HCT116 (cell line): ENCODE data around the gene FAM13C. TPM values are rescaled to one million over a fixed set of nuclear protein-coding genes. Genes with fewer than 3 reads are reported as not detected.

ENCODE experiments used
- ATAC-seq: fragments of 200-7000 bp; cut with Tn5 transposase; 2 replicates; pipeline ENCODE4 v1.9.1; 2020; ENCODE audit warnings: mild to moderate bottlenecking, moderate library complexity
- BruUV-seq: library from RNA; stranded (reverse); fragments of 400-500 nt; replicated peaks from 2 replicates; lab custom pipeline; 2021; lab: Mats Ljungman, UMichigan
- CTCF ChIA-PET: fragments of 300-600 bp; sonication (Branson Sonifier 250); formaldehyde crosslinking; loops from one replicate; lab custom pipeline; 2021; ENCODE audit warnings: antibody characterized with exemption; lab: Charles Lee
- POLR2A ChIA-PET: fragments of 300-600, 350-600 bp; sonication (Branson Sonifier 250); formaldehyde crosslinking; loops from one replicate; lab custom pipeline; 2021; ENCODE audit warnings: antibody characterized with exemption; lab: Charles Lee
- RAD21 ChIA-PET, 2 experiments: fragments of 300-600 bp; sonication (Branson Sonifier 250); formaldehyde crosslinking; loops; one replicate each; lab custom pipeline; 2023; ENCODE audit warnings: low total read pairs in 2 of 2; ENCODE audit not compliant: uncharacterized antibody in 2 of 2, unreplicated experiment in 2 of 2, low non-redundant PET in 1 of 2; lab: Charles Lee
- DNase-seq: peaks from one replicate; pipeline ENCODE4 v3.0.0-alpha.2; 2010; ENCODE audit warnings: low read depth, low spot score
- H2AFZ ChIP-seq: fragments of 200-600 bp; shearing (Covaris generic), sonication (generic); 2 replicates; pipeline ENCODE4 v1.6.1; 2017; ENCODE audit warnings: low read depth, mixed run types, mixed read lengths, antibody characterized with exemption, low read length; ENCODE audit not compliant: poor library complexity, severe bottlenecking
- H3K27ac ChIP-seq: 2 replicates; pipeline ENCODE4 v1.5.1; 2012; ENCODE audit warnings: low read depth, low read length
- H3K27me3 ChIP-seq: fragments of 200-600 bp; sonication (generic); 2 replicates; pipeline ENCODE4 v1.6.1; 2016; ENCODE audit warnings: mixed run types, low read length, mixed read lengths; ENCODE audit not compliant: insufficient read depth
- H3K36me3 ChIP-seq, 2 experiments: fragments of 200-500 bp in 1 of 2; fragments of 200-600 bp in 1 of 2; sonication (Bioruptor generic) in 1 of 2; sonication (generic) in 1 of 2; 2 replicates each; pipeline versions ENCODE4 v1.5.1 to v1.6.1; 2014 to 2016; ENCODE audit warnings: low read length in 2 of 2, inconsistent platforms in 1 of 2, mixed read lengths in 1 of 2, mixed run types in 1 of 2; ENCODE audit not compliant: insufficient read depth in 2 of 2, control insufficient read depth in 1 of 2
- H3K4me1 ChIP-seq, 2 experiments: fragments of 200-600 bp in 1 of 2; sonication (generic) in 1 of 2; 2 replicates each; pipeline versions ENCODE4 v1.5.1 to v1.6.1; 2012 to 2017; ENCODE audit warnings: low read length in 2 of 2, inconsistent platforms in 1 of 2, mild to moderate bottlenecking in 1 of 2, mixed read lengths in 1 of 2, mixed run types in 1 of 2, moderate library complexity in 1 of 2; ENCODE audit not compliant: insufficient read depth in 2 of 2, control insufficient read depth in 1 of 2
- H3K4me2 ChIP-seq: fragments of 200-600 bp; sonication (generic); 2 replicates; pipeline ENCODE4 v1.6.1; 2017; ENCODE audit warnings: mixed run types, low read length, mixed read lengths
- H3K4me3 ChIP-seq, 2 experiments: fragments of 200-600 bp in 1 of 2; sonication (generic) in 1 of 2; replicated peaks in 1 of 2; 2 replicates each; pipeline ENCODE4 v1.5.1; 2011 to 2016; ENCODE audit warnings: low read length in 2 of 2, control low read depth in 1 of 2, low read depth in 1 of 2, mild to moderate bottlenecking in 1 of 2, mixed read lengths in 1 of 2, mixed run types in 1 of 2
- H3K79me2 ChIP-seq: fragments of 200-600 bp; sonication (generic); 2 replicates; pipeline ENCODE4 v1.6.1; 2017; ENCODE audit warnings: mild to moderate bottlenecking, mixed run types, low read length, moderate library complexity, mixed read lengths; ENCODE audit not compliant: insufficient read depth
- H3K9ac ChIP-seq: fragments of 200-600 bp; sonication (generic); 2 replicates; pipeline ENCODE4 v1.6.1; 2016; ENCODE audit warnings: low read length, mixed read lengths
- H3K9me2 ChIP-seq: fragments of 200-600 bp; sonication (generic), shearing (Covaris generic); 2 replicates; pipeline ENCODE4 v1.6.1; 2017; ENCODE audit warnings: mixed run types, mild to moderate bottlenecking, moderate library complexity; ENCODE audit not compliant: insufficient read depth
- H3K9me3 ChIP-seq, 2 experiments: fragments of 200-500 bp in 1 of 2; fragments of 200-600 bp in 1 of 2; sonication (Bioruptor generic) in 1 of 2; sonication (generic) in 1 of 2; 2 replicates each; pipeline ENCODE4 v1.6.1; 2014 to 2017; ENCODE audit warnings: low read length in 2 of 2, mixed read lengths in 2 of 2, inconsistent platforms in 1 of 2, low read depth in 1 of 2, mild to moderate bottlenecking in 1 of 2, mixed run types in 1 of 2, moderate library complexity in 1 of 2; ENCODE audit not compliant: control insufficient read depth in 1 of 2, insufficient read depth in 1 of 2
- H4K20me1 ChIP-seq: fragments of 200-600 bp; sonication (generic), shearing (Covaris generic); 2 replicates; pipeline ENCODE4 v1.6.1; 2017; ENCODE audit warnings: mixed run types, mild to moderate bottlenecking, moderate library complexity; ENCODE audit not compliant: insufficient read depth
- CBX3 ChIP-seq: IDR thresholded peaks from 2 replicates; pipeline ENCODE4 v1.6.1; 2012; ENCODE audit warnings: low read depth
- CEBPB ChIP-seq: IDR thresholded peaks from 2 replicates; pipeline ENCODE4 v1.6.1; 2012; ENCODE audit warnings: low read depth
- ELF1 ChIP-seq: IDR thresholded peaks from 2 replicates; pipeline ENCODE4 v1.6.1; 2012; ENCODE audit warnings: low read depth, borderline replicate concordance
- EZH2 ChIP-seq: fragments of 200-600 bp; sonication (generic); IDR thresholded peaks from 2 replicates; pipeline ENCODE4 v1.6.1; 2017; ENCODE audit warnings: antibody characterized with exemption, mixed run types
- EZH2phosphoT487 ChIP-seq: fragments of 200-600 bp; IDR thresholded peaks from 2 replicates; pipeline ENCODE4 v1.6.1; 2018; ENCODE audit warnings: antibody characterized with exemption, borderline replicate concordance
- FOSL1 ChIP-seq: IDR thresholded peaks from 2 replicates; pipeline ENCODE4 v1.6.1; 2012; ENCODE audit warnings: low read depth
- RAD21 ChIP-seq: IDR thresholded peaks from 2 replicates; pipeline ENCODE4 v1.6.1; 2012; ENCODE audit warnings: low read depth, mild to moderate bottlenecking
- REST ChIP-seq: IDR thresholded peaks from 2 replicates; pipeline ENCODE4 v1.6.1; 2012; ENCODE audit warnings: low read depth
- SIN3A ChIP-seq: IDR thresholded peaks from 2 replicates; pipeline ENCODE4 v1.6.1; 2012; ENCODE audit warnings: low read depth
- SP1 ChIP-seq: IDR thresholded peaks from 2 replicates; pipeline ENCODE4 v1.6.1; 2012; ENCODE audit warnings: low read depth
- TCF7L2 ChIP-seq: IDR thresholded peaks from 2 replicates; pipeline ENCODE4 v1.7.0; 2011; ENCODE audit warnings: borderline replicate concordance, inconsistent platforms; ENCODE audit not compliant: insufficient read depth, insufficient read length; ENCODE audit errors: extremely low read depth
- YY1 ChIP-seq: IDR thresholded peaks from 2 replicates; pipeline ENCODE4 v1.6.1; 2011; ENCODE audit warnings: low read length, low read depth, moderate library complexity, mild to moderate bottlenecking; ENCODE audit not compliant: insufficient replicate concordance; ENCODE audit errors: extremely low read depth
- ZBTB33 ChIP-seq: IDR thresholded peaks from 2 replicates; pipeline ENCODE4 v1.6.1; 2011; ENCODE audit warnings: mild to moderate bottlenecking, low read length, moderate library complexity; ENCODE audit not compliant: insufficient replicate concordance; ENCODE audit errors: extremely low read depth
- ZFX ChIP-seq: fragments of 450-650 bp; IDR thresholded peaks from 2 replicates; pipeline ENCODE4 v1.6.1; 2017
- intact Hi-C: fragments of 100-400 bp; cut with micrococcal nuclease; formaldehyde crosslinking; loops from 2 replicates; pipeline ENCODE4 v1.10.0; 2022
- total RNA-seq: library from RNA; stranded (reverse); gene quantifications from one replicate; pipeline ENCODE4 v1.2.1, GENCODE V29; 2021; ENCODE audit not compliant: unreplicated experiment
- TF ChIP-seq, protein P1 (sequence below): IDR thresholded peaks from 2 replicates; pipeline ENCODE4 v1.6.1; 2012
- TF ChIP-seq, protein P2 (sequence below), 3 experiments: fragments of 200-600 bp in 1 of 3; sonication (generic) in 1 of 3; IDR thresholded peaks in 2 of 3; conservative IDR thresholded peaks in 1 of 3; 2 replicates each; pipeline ENCODE4 v1.5.1; 2012 to 2017; ENCODE audit warnings: low read depth in 2 of 3, low read length in 2 of 3, antibody characterized with exemption in 1 of 3, borderline replicate concordance in 1 of 3, control low read depth in 1 of 3, mild to moderate bottlenecking in 1 of 3, mixed read lengths in 1 of 3, mixed run types in 1 of 3, moderate library complexity in 1 of 3; ENCODE audit not compliant: insufficient read depth in 1 of 3
- TF ChIP-seq, protein P3 (sequence below): IDR thresholded peaks from 2 replicates; pipeline ENCODE4 v1.6.1; 2012

The FAM13C gene
- total RNA-seq, 1 experiment from 2014 or later = 0.42 TPM

- TF ChIP-seq, protein P1, sequence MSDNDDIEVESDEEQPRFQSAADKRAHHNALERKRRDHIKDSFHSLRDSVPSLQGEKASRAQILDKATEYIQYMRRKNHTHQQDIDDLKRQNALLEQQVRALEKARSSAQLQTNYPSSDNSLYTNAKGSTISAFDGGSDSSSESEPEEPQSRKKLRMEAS = no peak
- TF ChIP-seq YY1 = no peak
- TF ChIP-seq, protein P2, sequence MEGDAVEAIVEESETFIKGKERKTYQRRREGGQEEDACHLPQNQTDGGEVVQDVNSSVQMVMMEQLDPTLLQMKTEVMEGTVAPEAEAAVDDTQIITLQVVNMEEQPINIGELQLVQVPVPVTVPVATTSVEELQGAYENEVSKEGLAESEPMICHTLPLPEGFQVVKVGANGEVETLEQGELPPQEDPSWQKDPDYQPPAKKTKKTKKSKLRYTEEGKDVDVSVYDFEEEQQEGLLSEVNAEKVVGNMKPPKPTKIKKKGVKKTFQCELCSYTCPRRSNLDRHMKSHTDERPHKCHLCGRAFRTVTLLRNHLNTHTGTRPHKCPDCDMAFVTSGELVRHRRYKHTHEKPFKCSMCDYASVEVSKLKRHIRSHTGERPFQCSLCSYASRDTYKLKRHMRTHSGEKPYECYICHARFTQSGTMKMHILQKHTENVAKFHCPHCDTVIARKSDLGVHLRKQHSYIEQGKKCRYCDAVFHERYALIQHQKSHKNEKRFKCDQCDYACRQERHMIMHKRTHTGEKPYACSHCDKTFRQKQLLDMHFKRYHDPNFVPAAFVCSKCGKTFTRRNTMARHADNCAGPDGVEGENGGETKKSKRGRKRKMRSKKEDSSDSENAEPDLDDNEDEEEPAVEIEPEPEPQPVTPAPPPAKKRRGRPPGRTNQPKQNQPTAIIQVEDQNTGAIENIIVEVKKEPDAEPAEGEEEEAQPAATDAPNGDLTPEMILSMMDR (IDR thresholded peaks at IDR 0.05 in 2 of 3, conservative IDR thresholded peaks at IDR 0.05 in 1 of 3; ENCODE audit: borderline replicate concordance in 1 of 3, insufficient read depth in 1 of 3, low read depth in 2 of 3, low read length in 2 of 3) = no peak
Measured at GRCh38 chr10:59363446-59363958, 1.2 kb upstream of the FAM13C start (continued).

DNA sequence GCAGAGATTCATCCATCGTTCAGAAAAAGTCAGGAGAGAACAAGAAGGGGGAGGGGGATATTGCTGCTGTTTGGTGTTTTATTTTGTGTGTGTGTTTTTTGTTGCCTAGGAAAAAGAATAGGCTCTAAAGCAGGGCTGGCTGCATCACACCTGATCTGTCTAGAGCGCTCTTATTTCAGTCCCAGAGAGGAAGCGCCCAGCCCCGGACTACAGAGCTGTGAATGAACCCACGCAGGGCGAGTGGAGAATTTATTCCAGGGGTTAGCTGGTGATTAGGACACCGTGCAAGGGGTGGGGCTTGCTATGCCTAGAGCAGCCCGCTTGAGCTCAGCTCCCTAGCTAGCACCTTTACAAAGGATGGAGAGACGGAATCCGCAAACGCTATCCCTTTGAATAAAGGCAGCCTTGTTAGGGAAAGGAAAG, 621 bp upstream of the FAM13C start:
- RAD21 ChIA-PET = no interaction called here
- H3K4me2 ChIP-seq = no peak overlapping the region
- no peaks in the 10 kb centered on the region for H3K9me2 ChIP-seq
- no peak overlapping the region for H3K27ac ChIP-seq
- POLR2A ChIA-PET = no interaction called here
- H3K4me3 ChIP-seq = no peak overlapping the region
- CTCF ChIA-PET = no interaction called here
- H3K9ac ChIP-seq = no peak overlapping the region
- no TSS peak for BruUV-seq
- 0 out of 2 replicates have a peak, but pooled peaks cover 5% of the 10 kb centered on the region for H3K27me3 ChIP-seq
- H3K79me2 ChIP-seq = no peaks in the 10 kb centered on the region
- no peaks in the 10 kb centered on the region for H3K36me3 ChIP-seq
- no peaks in the 10 kb centered on the region for H4K20me1 ChIP-seq
- DNase-seq (no peak), ATAC-seq (no peak)
- H2AFZ ChIP-seq = no peak overlapping the region
- intact Hi-C loops = no loop called here
- no peaks in the 10 kb centered on the region for H3K9me3 ChIP-seq
- H3K4me1 ChIP-seq = no peaks in the 10 kb centered on the region
- no peak for TF ChIP-seq EZH2
- TF ChIP-seq SP1 = no peak
- TF ChIP-seq FOSL1 = no peak
- TF ChIP-seq TCF7L2 = no peak
- no peak for TF ChIP-seq ZFX
- no peak for TF ChIP-seq CEBPB
- TF ChIP-seq EZH2phosphoT487 = no peak
- no peak for TF ChIP-seq SIN3A
- TF ChIP-seq RAD21 = no peak
- TF ChIP-seq ELF1 = no peak
- no peak for TF ChIP-seq REST
- TF ChIP-seq CBX3 = no peak
- TF ChIP-seq, protein P1 = no peak
- TF ChIP-seq, protein P3, sequence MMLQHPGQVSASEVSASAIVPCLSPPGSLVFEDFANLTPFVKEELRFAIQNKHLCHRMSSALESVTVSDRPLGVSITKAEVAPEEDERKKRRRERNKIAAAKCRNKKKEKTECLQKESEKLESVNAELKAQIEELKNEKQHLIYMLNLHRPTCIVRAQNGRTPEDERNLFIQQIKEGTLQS = no peak
- no peak for TF ChIP-seq ZBTB33
